ENCODE data around the gene TRAF3.

The TRAF3 gene

GRCh38 chr14:102789349-102789748 lies 12.1 kb downstream of the TRAF3 start:
- Histone ChIP-seq H3K36me3 (ENCODE audit: insufficient read depth, low read length) (peaks cover 10% of the 10 kb centered on the region), H3K4me1 (ENCODE audit: insufficient read depth, low read length, severe bottlenecking) (peaks cover 10% of the 10 kb centered on the region), H3K27me3 (ENCODE audit: insufficient read depth, low read length) (no peaks in the 10 kb centered on the region), H3K27ac (ENCODE audit: low read depth, low read length, poor library complexity, severe bottlenecking) (no peak overlapping the region), H3F3A (ENCODE audit: insufficient read depth, low read length) (no peaks in the 10 kb centered on the region), H2AFZ (ENCODE audit: low read length) (no peak overlapping the region), H3K79me2 (ENCODE audit: insufficient read depth, low read length) (peaks cover 55% of the 10 kb centered on the region), H3K9me3 (ENCODE audit: low read length) (no peaks in the 10 kb centered on the region), H3K4me2 (ENCODE audit: low read length) (no peak overlapping the region), H3K9ac (ENCODE audit: low read length) (no peak overlapping the region), H4K20me1 (ENCODE audit: insufficient read depth, low read length) (no peaks in the 10 kb centered on the region), H3K4me3 (ENCODE audit: low read depth, low read length, poor library complexity, severe bottlenecking) (no peak overlapping the region), H3K9me2 (ENCODE audit: low read depth, low read length) (no peaks in the 10 kb centered on the region)
- TF ChIP-seq EZH2 (IDR thresholded peaks at IDR 0.05; ENCODE audit: borderline replicate concordance, low read length) (no peak), CTCF (IDR thresholded peaks at IDR 0.05; ENCODE audit: low read length) (no peak)

GRCh38 chr14:102793531-102794328 lies 16.5 kb downstream of the TRAF3 start:
- H3K9me3 ChIP-seq (ENCODE audit: low read length): no peaks in the 10 kb centered on the region
- H3K79me2 ChIP-seq (ENCODE audit: insufficient read depth, low read length): peaks cover 27% of the 10 kb centered on the region; the same call in 1 of the 2 replicates
- H3K27ac ChIP-seq (ENCODE audit: low read depth, low read length, poor library complexity, severe bottlenecking): no peak overlapping the region
- peaks cover 10% of the 10 kb centered on the region for H3K36me3 ChIP-seq (ENCODE audit: insufficient read depth, low read length)
- no peaks in the 10 kb centered on the region for H3K9me2 ChIP-seq (ENCODE audit: low read depth, low read length)
- no peak overlapping the region for H3K4me2 ChIP-seq (ENCODE audit: low read length)
- H2AFZ ChIP-seq (ENCODE audit: low read length): no peak overlapping the region
- H3K27me3 ChIP-seq (ENCODE audit: insufficient read depth, low read length): no peaks in the 10 kb centered on the region
- no peaks in the 10 kb centered on the region for H4K20me1 ChIP-seq (ENCODE audit: insufficient read depth, low read length)
- TF ChIP-seq EZH2 (IDR thresholded peaks at IDR 0.05; ENCODE audit: borderline replicate concordance, low read length) (no peak), CTCF (IDR thresholded peaks at IDR 0.05; ENCODE audit: low read length) (no peak)
- no peaks in the 10 kb centered on the region for H3F3A ChIP-seq (ENCODE audit: insufficient read depth, low read length)
- H3K4me3 ChIP-seq (ENCODE audit: low read depth, low read length, poor library complexity, severe bottlenecking): no peak overlapping the region
- H3K9ac ChIP-seq (ENCODE audit: low read length): no peak overlapping the region
- peaks cover 10% of the 10 kb centered on the region for H3K4me1 ChIP-seq (ENCODE audit: insufficient read depth, low read length, severe bottlenecking)

- peaks cover 25% of the 10 kb centered on the region for H3K4me1 ChIP-seq (ENCODE audit: insufficient read depth, low read length, severe bottlenecking)
- no peaks in the 10 kb centered on the region for H3K9me2 ChIP-seq (ENCODE audit: low read depth, low read length)
- H3K79me2 ChIP-seq (ENCODE audit: insufficient read depth, low read length): peaks cover 23% of the 10 kb centered on the region
- H2AFZ ChIP-seq (ENCODE audit: low read length): no peak overlapping the region
- no peaks in the 10 kb centered on the region for H3F3A ChIP-seq (ENCODE audit: insufficient read depth, low read length)
- no peaks in the 10 kb centered on the region for H3K9me3 ChIP-seq (ENCODE audit: low read length)
- H3K9ac ChIP-seq (ENCODE audit: low read length): no peak overlapping the region
- H3K27me3 ChIP-seq (ENCODE audit: insufficient read depth, low read length): no peaks in the 10 kb centered on the region
- no peak overlapping the region for H3K27ac ChIP-seq (ENCODE audit: low read depth, low read length, poor library complexity, severe bottlenecking)
- no peak overlapping the region for H3K4me2 ChIP-seq (ENCODE audit: low read length)
- no peak overlapping the region for H3K4me3 ChIP-seq (ENCODE audit: low read depth, low read length, poor library complexity, severe bottlenecking)
- H4K20me1 ChIP-seq (ENCODE audit: insufficient read depth, low read length): no peaks in the 10 kb centered on the region
- TF ChIP-seq CTCF (IDR thresholded peaks at IDR 0.05; ENCODE audit: low read length) (no peak), EZH2 (IDR thresholded peaks at IDR 0.05; ENCODE audit: borderline replicate concordance, low read length) (no peak)
- peaks cover 10% of the 10 kb centered on the region for H3K36me3 ChIP-seq (ENCODE audit: insufficient read depth, low read length)
Measured at GRCh38 chr14:102795060-102795925, 18.0 kb downstream of the TRAF3 start.

All from OCI-LY1 (cell line).